ENCODE measurements around the gene PLEKHG5.

DNA sequence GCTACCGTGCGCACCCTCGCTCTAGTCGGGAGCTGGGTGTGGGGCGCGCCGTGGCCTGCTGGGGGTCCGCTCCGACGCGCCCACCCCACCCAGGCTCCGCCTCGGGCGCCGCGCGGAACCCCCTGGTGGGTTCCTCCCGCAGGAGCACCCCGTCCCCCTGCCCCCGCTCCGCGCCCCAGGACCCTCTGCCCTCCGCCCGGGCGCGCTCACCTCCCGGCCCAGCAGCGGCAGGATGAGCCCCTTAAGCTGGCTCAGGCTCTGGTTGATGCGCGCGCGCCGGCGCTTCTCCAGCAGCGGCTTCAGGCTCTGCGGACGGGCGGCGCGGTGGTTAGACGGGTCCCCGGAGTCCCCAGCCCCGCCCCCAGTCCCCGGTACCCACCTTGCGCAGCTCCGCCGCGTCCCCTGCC lies 72.1 kb downstream of the PLEKHG5 start:
- TF ChIP-seq, protein P1, sequence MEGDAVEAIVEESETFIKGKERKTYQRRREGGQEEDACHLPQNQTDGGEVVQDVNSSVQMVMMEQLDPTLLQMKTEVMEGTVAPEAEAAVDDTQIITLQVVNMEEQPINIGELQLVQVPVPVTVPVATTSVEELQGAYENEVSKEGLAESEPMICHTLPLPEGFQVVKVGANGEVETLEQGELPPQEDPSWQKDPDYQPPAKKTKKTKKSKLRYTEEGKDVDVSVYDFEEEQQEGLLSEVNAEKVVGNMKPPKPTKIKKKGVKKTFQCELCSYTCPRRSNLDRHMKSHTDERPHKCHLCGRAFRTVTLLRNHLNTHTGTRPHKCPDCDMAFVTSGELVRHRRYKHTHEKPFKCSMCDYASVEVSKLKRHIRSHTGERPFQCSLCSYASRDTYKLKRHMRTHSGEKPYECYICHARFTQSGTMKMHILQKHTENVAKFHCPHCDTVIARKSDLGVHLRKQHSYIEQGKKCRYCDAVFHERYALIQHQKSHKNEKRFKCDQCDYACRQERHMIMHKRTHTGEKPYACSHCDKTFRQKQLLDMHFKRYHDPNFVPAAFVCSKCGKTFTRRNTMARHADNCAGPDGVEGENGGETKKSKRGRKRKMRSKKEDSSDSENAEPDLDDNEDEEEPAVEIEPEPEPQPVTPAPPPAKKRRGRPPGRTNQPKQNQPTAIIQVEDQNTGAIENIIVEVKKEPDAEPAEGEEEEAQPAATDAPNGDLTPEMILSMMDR (IDR thresholded peaks at IDR 0.05; ENCODE audit: low read depth, low read length): no peak
- TF ChIP-seq POLR2A (IDR thresholded peaks at IDR 0.05; ENCODE audit: extremely low read depth, insufficient read length) (no peak), MYC (IDR thresholded peaks at IDR 0.05; ENCODE audit: low read depth, low read length) (no peak)
- TF ChIP-seq, protein P2, sequence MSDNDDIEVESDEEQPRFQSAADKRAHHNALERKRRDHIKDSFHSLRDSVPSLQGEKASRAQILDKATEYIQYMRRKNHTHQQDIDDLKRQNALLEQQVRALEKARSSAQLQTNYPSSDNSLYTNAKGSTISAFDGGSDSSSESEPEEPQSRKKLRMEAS (IDR thresholded peaks at IDR 0.05; ENCODE audit: low read depth, low read length): no peak

All from NB4 (cell line).